Activated CD4-positive, alpha-beta T cell treated with anti-CD3 and anti-CD28 coated beads, Interleukin-2, amount 50 U/mL, for 24 hours (primary cell): ENCODE measurements around the gene FGD4.
"Not testable (repeated sequence)": the region's sequence is repeated elsewhere in the genome, so short reads cannot be mapped to it uniquely, and the experiment has no call there.

Source experiments
- DNase-seq, 2 donors: peaks; one replicate each; pipeline ENCODE4 v3.0.0-alpha.2; 2020; ENCODE audit warnings: low read depth in 1 of 2, low spot score in 1 of 2

The FGD4 gene

DNA sequence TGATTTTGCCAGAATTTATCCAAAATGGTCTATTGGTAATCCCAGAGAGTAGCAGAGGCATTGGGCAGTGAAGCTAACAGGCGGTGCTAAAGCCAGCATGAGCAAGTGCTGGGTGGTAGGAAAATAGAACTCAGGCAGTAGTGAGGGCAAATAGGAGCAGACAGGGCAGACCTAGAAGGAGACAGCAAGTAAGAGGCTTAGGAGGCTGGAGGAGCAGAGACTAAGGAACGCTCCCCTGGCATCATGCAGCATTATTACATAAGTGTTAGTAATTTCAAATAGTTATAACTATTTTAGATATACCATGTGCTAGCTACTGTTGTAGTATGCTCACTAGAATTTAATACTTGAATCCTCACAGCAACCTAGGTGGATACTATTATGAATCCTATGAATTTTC, 151.7 kb downstream of the FGD4 start:
- DNase-seq: no peak

DNA sequence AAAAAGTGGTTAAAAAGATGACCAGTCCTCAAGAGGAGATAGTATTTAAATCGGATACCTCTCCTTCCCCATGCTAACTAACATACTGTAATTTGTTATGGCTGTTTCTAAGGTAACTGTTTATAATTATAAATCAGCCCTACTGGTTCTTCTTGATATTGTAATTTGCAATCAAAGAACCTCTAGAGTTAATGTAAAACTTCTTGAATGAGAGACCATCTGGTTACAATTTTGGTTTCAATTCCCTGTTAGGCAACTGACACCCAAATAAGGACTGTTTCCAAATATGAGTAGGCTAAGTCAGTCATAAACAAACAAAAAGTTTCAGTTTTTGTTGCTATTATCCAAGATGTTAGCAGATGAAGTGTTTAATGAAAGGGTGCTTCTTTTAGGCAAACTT, 159.5 kb downstream of the FGD4 start:
- no peak for DNase-seq

DNA sequence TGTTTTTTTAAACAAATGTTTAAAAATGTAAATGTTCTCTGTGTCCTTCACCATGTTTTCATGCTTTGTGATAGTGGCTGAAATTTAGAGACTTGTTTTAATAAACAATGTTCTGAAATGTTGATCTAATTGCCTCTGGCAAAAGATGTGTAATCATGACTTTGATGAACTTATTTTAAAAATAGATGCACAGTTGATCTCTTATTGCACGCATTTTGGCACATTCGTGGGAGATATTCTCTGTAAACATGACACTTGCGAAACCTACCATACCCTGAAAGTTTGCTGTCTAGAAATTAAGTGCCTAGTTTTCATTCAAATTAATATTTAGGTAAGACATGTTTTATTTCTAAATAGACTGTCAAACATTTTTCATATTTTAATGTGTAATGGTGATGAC, 160.1 kb downstream of the FGD4 start:
- no peak for DNase-seq

DNA sequence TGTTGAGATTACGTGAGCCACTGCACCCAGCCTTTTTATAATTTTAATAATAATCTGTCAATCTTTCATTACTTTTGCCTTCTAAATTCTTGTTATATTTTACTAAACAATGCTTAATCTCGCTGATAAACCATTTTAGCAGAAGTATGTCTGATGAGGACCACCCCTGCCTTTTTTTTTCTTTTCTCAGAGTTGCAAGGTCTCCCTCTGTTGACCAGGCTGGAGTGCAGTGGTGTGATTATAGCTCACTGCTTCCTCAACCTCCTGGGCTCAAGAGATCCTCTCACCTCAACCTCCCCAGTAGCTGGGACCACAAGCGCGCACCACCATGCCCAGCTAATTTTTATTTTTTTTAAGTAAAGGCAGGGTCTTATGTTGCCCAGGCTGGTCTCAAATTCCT, 161.2 kb downstream of the FGD4 start:
- no peak for DNase-seq

DNA sequence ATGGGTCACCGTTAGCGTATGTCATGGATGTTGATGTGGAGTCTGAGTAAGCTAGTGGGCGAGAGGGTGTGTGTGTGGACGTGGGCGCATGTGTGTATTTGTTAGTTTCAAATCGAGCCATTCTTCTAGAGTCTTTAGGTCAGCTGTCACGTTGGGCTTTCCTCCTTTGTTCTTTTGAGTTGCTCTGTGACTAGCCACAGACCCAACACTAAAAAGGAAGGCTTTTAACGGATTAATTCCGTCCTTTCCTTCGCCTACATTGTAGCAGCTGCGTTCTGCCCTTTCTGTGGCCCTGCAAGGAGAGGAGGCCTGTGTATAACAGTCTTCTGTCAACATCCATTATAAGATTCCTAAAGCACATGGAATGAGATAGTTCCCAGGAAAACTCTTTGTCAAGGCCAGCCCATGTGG, 162.6 kb downstream of the FGD4 start:
- no peak for DNase-seq

DNA sequence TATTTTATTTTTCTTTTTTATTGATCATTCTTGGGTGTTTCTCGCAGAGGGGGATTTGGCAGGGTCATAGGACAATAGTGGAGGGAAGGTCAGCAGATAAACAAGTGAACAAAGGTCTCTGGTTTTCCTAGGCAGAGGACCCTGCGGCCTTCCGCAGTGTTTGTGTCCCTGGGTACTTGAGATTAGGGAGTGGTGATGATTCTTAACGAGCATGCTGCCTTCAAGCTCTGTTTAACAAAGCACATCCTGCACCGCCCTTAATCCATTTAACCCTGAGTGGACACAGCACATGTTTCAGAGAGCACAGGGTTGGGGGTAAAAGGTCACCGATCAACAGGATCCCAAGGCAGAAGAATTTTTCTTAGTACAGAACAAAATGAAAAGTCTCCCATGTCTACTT, 163.1 kb downstream of the FGD4 start:
- DNase-seq: not testable (repeated sequence)

DNA sequence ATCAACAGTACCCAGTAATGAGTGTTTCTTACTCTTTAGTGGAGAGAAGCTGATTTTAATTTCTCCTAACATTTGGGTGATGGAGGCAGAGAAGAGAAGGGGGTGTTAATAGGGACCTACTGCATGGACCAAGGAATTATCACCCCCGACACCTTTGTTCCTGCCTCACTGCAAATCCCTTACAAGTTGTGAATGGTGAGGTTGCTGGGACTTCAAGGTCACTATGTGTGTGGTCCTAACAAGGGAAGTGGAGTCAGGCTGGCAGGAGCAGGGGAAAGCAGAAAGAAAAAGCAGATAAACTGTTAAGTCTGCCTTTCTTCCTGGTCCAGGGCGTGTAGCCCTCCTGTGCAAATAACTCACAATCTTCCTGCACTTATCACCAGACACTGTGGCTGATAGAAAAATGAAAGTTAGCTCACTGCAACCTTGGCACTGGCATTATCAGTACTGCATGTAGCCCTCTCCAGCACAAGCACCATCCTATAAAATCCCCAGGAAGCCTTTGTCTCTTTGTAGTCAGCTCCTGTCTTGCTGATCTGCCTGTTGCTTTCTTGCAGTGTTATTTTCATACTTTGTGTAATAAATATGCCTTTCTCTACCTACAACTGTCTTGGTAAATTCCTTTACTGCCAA, 167.4 kb downstream of the FGD4 start:
- DNase-seq: no peak

DNA sequence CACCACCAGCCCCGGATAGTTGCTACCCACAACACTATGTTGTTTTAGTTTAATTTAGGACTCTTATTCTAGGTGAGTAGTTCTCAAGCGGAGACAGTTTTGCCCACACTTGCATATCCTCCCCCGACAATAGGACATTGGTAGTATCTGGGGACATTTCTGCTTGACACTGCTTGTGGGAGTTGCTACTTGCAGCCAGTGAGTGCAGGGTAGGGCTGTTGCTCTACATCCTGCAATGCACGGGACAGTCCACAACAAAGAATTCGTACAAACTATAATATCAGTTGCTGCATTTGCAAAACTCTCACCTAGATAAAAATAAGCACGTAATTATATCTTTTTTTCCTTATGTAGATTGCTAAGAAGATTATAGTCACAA, 167.9 kb downstream of the FGD4 start:
- no peak for DNase-seq

DNA sequence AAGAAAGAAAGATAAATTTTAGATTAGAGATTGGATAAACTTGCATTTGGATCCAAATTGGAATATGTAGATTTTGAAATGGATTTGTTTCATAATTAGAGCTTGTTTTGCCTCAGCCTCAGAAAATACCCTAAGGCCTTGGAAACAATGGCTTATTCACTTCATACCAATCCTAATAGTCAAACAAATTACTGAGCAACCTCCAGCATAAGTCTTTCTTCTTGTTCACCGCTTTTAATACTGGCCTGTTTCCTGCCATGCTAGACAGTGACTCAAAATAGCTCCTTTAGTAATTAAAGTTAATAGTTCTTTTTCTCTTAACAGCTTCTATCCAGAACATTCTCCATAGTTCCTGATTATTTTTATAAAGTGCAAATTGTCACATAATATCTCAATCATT, 168.9 kb downstream of the FGD4 start:
- DNase-seq: no peak

DNA sequence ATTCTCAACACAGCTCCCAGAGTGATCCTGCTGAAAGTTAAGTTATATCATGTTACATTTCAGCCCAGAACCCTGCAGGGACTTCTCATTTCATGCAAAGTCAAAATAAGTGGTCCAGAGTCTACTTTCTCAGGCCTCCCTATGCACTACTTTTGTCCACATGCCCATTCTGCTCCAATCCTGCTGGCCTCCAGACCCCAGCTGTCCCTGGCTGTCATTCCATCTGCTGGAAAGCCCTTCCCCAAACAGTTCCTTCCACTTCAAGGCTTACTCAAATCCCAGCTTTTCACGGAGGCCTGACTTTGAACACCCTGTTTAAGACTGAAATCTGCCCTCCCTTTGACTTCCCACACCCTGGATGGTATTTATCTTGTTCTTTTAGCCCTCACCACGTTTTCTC, 169.9 kb downstream of the FGD4 start:
- no peak for DNase-seq

DNA sequence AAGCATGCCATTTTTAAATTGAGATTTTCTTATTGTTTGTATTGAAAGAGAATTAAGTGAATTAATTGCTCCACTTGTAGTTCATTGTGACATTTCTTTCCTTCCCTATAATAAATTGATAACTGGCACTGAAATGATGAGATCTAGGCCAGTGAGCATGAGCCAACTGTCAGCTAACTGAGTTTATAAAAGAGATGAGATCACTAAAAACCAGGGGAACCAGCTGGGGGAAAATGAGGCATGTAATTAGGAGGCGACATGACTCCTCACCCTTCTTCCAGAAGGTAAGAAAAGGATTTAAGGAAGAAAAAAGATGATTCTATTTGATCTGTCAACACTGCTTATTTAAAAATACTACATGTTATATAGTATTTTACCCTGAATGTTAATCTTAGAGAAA, 175.2 kb downstream of the FGD4 start:
- DNase-seq: no peak

DNA sequence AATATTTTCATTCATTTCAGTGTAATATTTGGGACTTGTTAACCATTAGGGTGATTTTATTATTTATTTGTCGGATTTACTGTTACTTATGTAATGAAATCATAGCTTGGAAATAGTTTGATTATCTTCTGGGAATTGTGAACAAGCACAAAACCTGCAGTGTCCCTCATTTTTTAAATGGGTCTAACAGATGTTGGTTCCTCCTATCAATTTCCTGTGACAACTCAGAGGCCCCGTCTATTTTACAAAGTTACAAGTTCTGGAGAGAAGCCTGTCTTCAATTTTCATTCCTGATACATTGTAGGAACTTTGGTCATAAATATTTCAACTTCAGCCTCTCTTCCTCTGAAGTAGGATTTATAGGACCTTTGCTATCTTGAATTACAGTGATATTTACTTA, 178.0 kb downstream of the FGD4 start:
- no peak for DNase-seq

DNA sequence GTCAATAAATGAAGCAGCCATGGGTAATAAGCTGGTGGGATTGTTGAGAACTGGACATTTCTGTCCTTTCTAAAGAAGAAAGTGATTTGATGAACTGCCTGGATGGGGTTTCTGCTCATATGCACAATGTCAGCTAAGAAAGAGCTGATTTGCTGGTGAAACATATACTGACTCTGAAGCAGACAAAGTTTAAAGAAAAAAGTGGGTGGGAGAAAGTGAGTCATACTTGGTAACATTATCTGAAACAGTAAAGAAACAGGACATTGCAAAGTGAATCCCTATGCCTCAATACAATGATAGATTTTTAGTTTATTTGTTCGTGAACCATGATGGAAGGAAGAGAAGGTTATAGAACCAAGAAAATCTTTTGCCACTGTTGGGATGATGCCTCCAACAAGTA, 184.2 kb downstream of the FGD4 start:
- no peak for DNase-seq

DNA sequence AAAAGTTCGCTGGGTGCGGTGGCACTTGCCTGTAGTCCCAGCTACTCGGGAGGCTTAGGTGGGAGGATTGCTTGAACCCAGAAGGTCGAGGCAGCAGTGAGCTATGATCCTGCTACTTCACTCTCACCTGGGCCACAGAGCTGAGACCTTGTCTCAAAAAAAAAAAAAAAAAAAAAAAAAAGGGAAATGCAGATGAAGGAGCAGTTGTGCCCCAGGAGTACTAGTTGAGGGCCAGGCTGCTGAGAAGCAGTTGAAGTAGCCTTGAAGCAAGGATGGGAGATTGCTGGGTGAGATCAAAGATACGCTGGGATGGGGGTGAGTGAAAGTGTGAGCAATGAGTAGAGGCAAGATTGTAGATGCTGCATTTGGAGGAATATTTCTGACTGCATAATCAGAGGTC, 186.3 kb downstream of the FGD4 start:
- no peak for DNase-seq

DNA sequence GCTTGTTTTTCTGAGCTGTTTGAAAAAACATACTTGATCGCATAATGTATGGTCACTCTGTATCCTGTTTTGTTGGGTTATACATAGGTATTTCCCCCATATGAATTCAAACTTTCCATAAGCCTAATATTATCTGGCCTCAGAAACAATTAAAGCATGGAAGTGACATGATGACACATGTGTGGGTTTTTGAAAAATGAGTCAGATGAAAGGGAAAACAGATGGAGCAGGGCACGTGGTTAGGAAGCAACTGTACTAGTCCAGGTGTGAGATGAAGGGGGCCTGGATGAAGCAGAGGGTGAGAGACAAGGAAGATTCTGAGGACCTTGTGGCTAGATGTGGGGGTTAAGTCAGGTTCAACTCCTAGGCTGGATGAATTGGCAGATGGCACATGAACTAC, 187.0 kb downstream of the FGD4 start:
- DNase-seq: no peak

DNA sequence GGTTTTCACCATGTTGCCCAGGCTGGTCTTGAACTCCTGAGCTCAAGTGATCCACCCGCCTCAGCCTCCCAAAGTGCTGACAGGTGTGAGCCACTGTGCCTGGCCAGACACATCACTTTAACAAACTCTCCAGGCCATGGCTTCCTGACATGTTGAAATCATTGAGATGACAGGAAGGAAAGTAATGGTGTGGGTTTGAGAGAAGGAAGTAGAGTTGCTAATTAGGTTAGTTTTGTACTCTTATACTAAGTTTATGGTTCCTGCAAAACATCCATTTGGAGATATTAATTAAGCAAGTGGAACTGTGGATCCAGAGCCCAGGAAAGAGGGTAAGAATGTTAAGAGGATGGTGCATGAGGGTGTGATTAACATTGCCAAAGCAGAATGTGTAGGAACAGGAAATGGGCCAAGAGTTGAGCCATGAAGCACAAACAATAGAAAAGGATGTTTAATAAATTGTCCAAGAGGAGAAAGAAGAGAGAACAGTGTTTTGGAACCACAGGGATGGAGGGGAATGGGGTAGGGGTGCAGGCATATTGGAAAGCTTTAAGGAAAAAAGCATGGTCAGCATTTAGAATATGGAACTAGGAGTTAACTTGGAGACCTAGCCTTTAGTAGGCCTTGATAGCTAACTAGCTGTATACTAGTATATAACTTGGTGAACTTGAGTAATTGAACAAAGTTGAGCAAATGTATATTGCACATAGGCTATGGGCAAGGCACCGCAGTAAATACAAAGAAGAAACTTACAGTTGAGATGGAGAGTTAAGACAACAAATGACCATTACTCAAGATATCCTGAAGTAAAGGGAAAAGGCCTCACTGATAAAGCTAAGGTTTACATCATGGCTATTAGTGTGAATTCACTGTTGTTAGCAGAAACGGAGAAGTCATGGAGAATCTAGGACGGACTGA, 188.5 kb downstream of the FGD4 start:
- no peak for DNase-seq

DNA sequence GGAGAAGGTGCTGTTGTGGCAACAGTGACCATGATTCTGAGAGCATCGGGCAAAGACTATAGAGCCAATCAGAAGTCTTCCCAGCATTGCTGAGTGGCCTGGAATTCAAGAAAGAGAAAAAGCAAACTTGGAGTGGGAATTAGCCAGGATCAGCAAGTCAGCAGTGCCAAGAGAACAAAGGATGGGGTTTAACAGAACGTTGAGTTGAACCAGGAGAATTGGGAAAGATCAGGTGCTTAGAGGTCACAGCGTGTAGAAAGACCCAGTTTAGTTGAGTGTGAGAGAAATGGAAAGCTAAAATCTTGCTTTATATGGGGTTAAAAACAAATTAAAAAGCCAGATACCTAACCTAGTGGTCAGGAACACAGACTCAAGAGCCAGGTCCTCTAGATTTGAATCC, 189.2 kb downstream of the FGD4 start:
- no peak for DNase-seq

DNA sequence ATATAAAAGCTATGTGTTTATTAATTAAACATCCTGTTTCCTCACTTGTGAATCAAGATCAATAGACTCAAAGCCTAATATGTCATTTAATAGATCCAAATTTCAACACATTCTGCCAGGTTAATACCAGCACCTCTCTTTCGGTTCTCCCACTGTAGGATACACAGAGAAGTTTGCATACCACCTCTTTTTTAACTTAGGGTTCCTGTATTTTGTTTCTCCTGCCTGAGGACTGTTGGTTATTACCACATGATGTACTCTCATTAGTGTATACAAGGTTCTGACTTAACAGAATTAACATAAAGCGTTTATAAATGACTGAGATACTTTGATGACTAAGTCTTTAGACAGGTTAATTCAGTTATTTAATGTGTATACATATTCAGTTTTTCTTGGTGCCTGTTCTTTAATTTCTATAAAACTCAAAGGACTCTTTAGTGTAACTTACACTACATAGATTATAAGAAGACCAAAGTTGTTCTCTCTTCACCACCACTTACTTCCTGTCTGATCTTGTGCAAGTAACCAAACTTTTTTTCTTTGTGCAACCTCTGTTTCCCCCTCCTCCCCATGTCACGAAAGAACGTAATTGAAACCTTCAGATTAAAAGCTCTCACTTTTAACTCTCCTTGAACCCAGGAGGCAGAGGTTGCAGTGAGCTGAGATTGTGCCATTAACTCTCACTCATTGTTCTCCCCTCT, 190.0 kb downstream of the FGD4 start:
- no peak for DNase-seq

DNA sequence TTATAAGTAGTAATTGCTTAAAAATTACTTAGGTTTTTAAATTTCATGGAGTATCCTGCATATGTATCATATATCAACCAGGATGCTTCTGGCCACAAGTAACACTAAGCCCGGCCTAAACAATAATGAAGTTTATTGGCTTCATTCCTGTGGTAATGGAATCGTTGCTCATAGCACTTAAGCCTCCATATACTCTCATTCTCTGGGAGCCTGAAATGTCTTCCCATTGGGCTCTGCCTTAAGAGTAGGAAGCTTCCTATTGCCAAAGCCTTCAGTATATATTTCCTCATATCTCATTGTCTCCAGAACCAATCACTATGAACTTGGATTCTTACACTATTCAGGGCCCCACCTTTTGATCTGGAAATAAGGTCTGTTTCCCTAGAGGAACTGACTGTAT, 195.9 kb downstream of the FGD4 start:
- DNase-seq: no peak

DNA sequence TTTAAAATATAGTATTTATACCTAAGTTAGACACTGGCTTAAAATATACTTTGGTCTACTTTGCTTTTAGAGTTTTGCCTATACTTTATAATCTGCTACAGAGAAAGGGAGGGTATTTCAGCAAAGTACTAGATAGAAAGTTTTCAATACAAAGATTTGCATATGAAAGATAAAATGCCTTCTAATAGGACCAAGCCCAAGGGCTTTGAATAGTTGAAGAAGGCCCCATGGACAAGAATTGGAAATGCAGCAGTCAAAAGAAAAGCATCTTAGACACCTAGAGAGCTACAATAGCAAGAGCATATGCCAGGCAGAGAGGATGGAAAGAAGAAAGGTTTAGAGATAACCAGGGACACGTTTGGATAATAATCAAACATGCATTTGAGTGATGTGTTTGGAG, 196.7 kb downstream of the FGD4 start:
- DNase-seq: no peak

DNA sequence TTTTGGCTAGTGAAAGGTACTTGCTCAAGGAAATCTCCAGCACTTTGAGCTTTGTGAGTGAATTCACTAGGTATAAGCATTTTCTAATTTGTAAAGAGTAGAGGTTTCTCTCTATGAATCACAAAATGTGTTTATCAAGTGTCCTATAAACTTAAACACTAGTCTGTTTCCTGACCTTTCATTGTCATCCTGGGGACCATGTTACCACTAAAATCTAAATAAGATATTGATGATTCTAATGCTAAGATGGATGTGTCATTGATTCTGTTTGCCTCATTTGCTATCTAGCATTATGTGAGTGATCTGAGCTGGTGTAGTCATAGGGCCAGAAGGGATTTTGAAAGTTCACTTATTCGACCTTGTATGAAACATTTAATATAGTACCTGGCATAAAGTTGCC, 199.3 kb downstream of the FGD4 start:
- no peak for DNase-seq

DNA sequence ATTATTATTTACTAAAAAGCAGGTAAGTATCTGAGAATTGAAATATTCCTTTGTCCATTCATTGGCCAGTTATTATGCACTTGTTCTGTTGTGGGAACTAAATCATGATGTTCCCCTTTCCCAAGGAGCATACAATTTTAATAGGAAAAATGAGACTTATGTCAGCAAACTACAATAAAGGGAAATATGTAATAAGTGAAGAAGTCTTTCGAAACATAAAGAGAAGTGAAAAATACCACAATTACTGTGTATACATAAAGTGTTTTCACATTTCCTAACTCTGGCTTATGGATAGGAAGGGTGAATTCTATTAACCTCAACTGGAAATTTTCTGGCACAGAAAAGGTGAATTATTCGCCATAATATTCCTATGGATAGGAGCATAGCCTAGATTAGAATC, 201.3 kb downstream of the FGD4 start:
- no peak for DNase-seq
